ENCODE data around the gene KLF15.

Gene KLF15

GRCh38 chr3:126314790-126315658, 42.2 kb downstream of the KLF15 start:
- peaks cover 13% of the 10 kb centered on the region for H3K9me3 ChIP-seq (ENCODE audit: control insufficient read depth, low read length)
- no peak for DNase-seq (ENCODE audit: low read depth)
- H3K4me3 ChIP-seq (ENCODE audit: low read length) = no peak overlapping the region

GRCh38 chr3:126314305-126314789, 42.9 kb downstream of the KLF15 start:
- peaks cover 6% of the 10 kb centered on the region for H3K27me3 ChIP-seq (replicated peaks; ENCODE audit: control insufficient read depth, insufficient read depth, low read length)
- no peaks in the 10 kb centered on the region for H3K36me3 ChIP-seq (ENCODE audit: control insufficient read depth, insufficient read depth, low read length, severe bottlenecking)
- peaks cover 16% of the 10 kb centered on the region for H3K9me3 ChIP-seq (ENCODE audit: control insufficient read depth, low read length)
- H3K4me1 ChIP-seq (ENCODE audit: control insufficient read depth, insufficient read depth, low read length) = no peaks in the 10 kb centered on the region
- DNase-seq (ENCODE audit: low read depth) = no peak
- no peak overlapping the region for H3K9ac ChIP-seq (ENCODE audit: low read length)
- no peak overlapping the region for H3K4me3 ChIP-seq (ENCODE audit: low read length)

More at GRCh38 chr3:126314790-126315658, 42.2 kb downstream of the KLF15 start:
- Histone ChIP-seq H3K9ac (ENCODE audit: low read length) (no peak overlapping the region), H3K4me1 (ENCODE audit: control insufficient read depth, insufficient read depth, low read length) (no peaks in the 10 kb centered on the region), H3K36me3 (ENCODE audit: control insufficient read depth, insufficient read depth, low read length, severe bottlenecking) (no peaks in the 10 kb centered on the region), H3K27me3 (replicated peaks; ENCODE audit: control insufficient read depth, insufficient read depth, low read length) (peaks cover 6% of the 10 kb centered on the region)

GRCh38 chr3:126313580-126314304, 43.5 kb downstream of the KLF15 start:
- no peak overlapping the region for H3K9ac ChIP-seq (ENCODE audit: low read length)
- H3K27me3 ChIP-seq (replicated peaks; ENCODE audit: control insufficient read depth, insufficient read depth, low read length) = peaks cover 6% of the 10 kb centered on the region
- H3K9me3 ChIP-seq (ENCODE audit: control insufficient read depth, low read length) = peaks cover 16% of the 10 kb centered on the region
- no peaks in the 10 kb centered on the region for H3K36me3 ChIP-seq (ENCODE audit: control insufficient read depth, insufficient read depth, low read length, severe bottlenecking)
- no peak overlapping the region for H3K4me3 ChIP-seq (ENCODE audit: low read length)
- no peak for DNase-seq (ENCODE audit: low read depth)
- H3K4me1 ChIP-seq (ENCODE audit: control insufficient read depth, insufficient read depth, low read length) = no peaks in the 10 kb centered on the region

GRCh38 chr3:126313166-126313565, 44.0 kb downstream of the KLF15 start:
- no peaks in the 10 kb centered on the region for H3K4me1 ChIP-seq (ENCODE audit: control insufficient read depth, insufficient read depth, low read length)
- H3K9me3 ChIP-seq (ENCODE audit: control insufficient read depth, low read length) = peaks cover 16% of the 10 kb centered on the region
- H3K9ac ChIP-seq (ENCODE audit: low read length) = no peak overlapping the region
- DNase-seq (ENCODE audit: low read depth) = no peak
- no peak overlapping the region for H3K4me3 ChIP-seq (ENCODE audit: low read length)
- peaks cover 6% of the 10 kb centered on the region for H3K27me3 ChIP-seq (replicated peaks; ENCODE audit: control insufficient read depth, insufficient read depth, low read length)
- no peaks in the 10 kb centered on the region for H3K36me3 ChIP-seq (ENCODE audit: control insufficient read depth, insufficient read depth, low read length, severe bottlenecking)

- Histone ChIP-seq H3K4me1 (ENCODE audit: control insufficient read depth, insufficient read depth, low read length) (no peaks in the 10 kb centered on the region), H3K4me3 (ENCODE audit: low read length) (no peak overlapping the region), H3K36me3 (ENCODE audit: control insufficient read depth, insufficient read depth, low read length, severe bottlenecking) (no peaks in the 10 kb centered on the region), H3K9ac (ENCODE audit: low read length) (no peak overlapping the region), H3K27me3 (replicated peaks; ENCODE audit: control insufficient read depth, insufficient read depth, low read length) (peaks cover 6% of the 10 kb centered on the region), H3K9me3 (ENCODE audit: control insufficient read depth, low read length) (peaks cover 12% of the 10 kb centered on the region)
- DNase-seq (ENCODE audit: low read depth) = no peak
Measured at GRCh38 chr3:126312341-126312740, 44.9 kb downstream of the KLF15 start.

GRCh38 chr3:126311338-126311978, 45.8 kb downstream of the KLF15 start:
- Histone ChIP-seq H3K27me3 (replicated peaks; ENCODE audit: control insufficient read depth, insufficient read depth, low read length) (peaks cover under 1% of the 10 kb centered on the region), H3K9me3 (ENCODE audit: control insufficient read depth, low read length) (peaks cover 12% of the 10 kb centered on the region), H3K4me1 (ENCODE audit: control insufficient read depth, insufficient read depth, low read length) (no peaks in the 10 kb centered on the region), H3K4me3 (ENCODE audit: low read length) (no peak overlapping the region), H3K36me3 (ENCODE audit: control insufficient read depth, insufficient read depth, low read length, severe bottlenecking) (no peaks in the 10 kb centered on the region), H3K9ac (ENCODE audit: low read length) (no peak overlapping the region)
- no peak for DNase-seq (ENCODE audit: low read depth)

- H3K27me3 ChIP-seq (replicated peaks; ENCODE audit: control insufficient read depth, insufficient read depth, low read length) = no peaks in the 10 kb centered on the region
- H3K36me3 ChIP-seq (ENCODE audit: control insufficient read depth, insufficient read depth, low read length, severe bottlenecking) = no peaks in the 10 kb centered on the region
- H3K4me3 ChIP-seq (ENCODE audit: low read length) = no peak overlapping the region
- no peaks in the 10 kb centered on the region for H3K4me1 ChIP-seq (ENCODE audit: control insufficient read depth, insufficient read depth, low read length)
- no peak for DNase-seq (ENCODE audit: low read depth)
- H3K9ac ChIP-seq (ENCODE audit: low read length) = no peak overlapping the region
- peaks cover 12% of the 10 kb centered on the region for H3K9me3 ChIP-seq (ENCODE audit: control insufficient read depth, low read length)
Measured at GRCh38 chr3:126310816-126311215, 46.4 kb downstream of the KLF15 start.

- Histone ChIP-seq H3K36me3 (ENCODE audit: control insufficient read depth, insufficient read depth, low read length, severe bottlenecking) (no peaks in the 10 kb centered on the region), H3K9ac (ENCODE audit: low read length) (no peak overlapping the region), H3K4me1 (ENCODE audit: control insufficient read depth, insufficient read depth, low read length) (no peaks in the 10 kb centered on the region), H3K9me3 (ENCODE audit: control insufficient read depth, low read length) (peaks cover 12% of the 10 kb centered on the region), H3K4me3 (ENCODE audit: low read length) (no peak overlapping the region), H3K27me3 (replicated peaks; ENCODE audit: control insufficient read depth, insufficient read depth, low read length) (no peaks in the 10 kb centered on the region)
- no peak for DNase-seq (ENCODE audit: low read depth)
Measured at GRCh38 chr3:126309861-126310655, 47.1 kb downstream of the KLF15 start.

GRCh38 chr3:126309165-126309564, 48.0 kb downstream of the KLF15 start:
- no peak for DNase-seq (ENCODE audit: low read depth)
- H3K4me1 ChIP-seq (ENCODE audit: control insufficient read depth, insufficient read depth, low read length) = no peaks in the 10 kb centered on the region
- H3K27me3 ChIP-seq (replicated peaks; ENCODE audit: control insufficient read depth, insufficient read depth, low read length) = no peaks in the 10 kb centered on the region
- H3K9ac ChIP-seq (ENCODE audit: low read length) = no peak overlapping the region
- H3K9me3 ChIP-seq (ENCODE audit: control insufficient read depth, low read length) = peaks cover 20% of the 10 kb centered on the region
- no peak overlapping the region for H3K4me3 ChIP-seq (ENCODE audit: low read length)
- no peaks in the 10 kb centered on the region for H3K36me3 ChIP-seq (ENCODE audit: control insufficient read depth, insufficient read depth, low read length, severe bottlenecking)

GRCh38 chr3:126308394-126309125, 48.6 kb downstream of the KLF15 start:
- no peak for DNase-seq (ENCODE audit: low read depth)

More at GRCh38 chr3:126308394-126309125, 48.6 kb downstream of the KLF15 start:
- Histone ChIP-seq H3K27me3 (replicated peaks; ENCODE audit: control insufficient read depth, insufficient read depth, low read length) (no peaks in the 10 kb centered on the region), H3K9ac (ENCODE audit: low read length) (no peak overlapping the region), H3K4me1 (ENCODE audit: control insufficient read depth, insufficient read depth, low read length) (no peaks in the 10 kb centered on the region), H3K9me3 (ENCODE audit: control insufficient read depth, low read length) (peaks cover 26% of the 10 kb centered on the region), H3K4me3 (ENCODE audit: low read length) (no peak overlapping the region), H3K36me3 (ENCODE audit: control insufficient read depth, insufficient read depth, low read length, severe bottlenecking) (no peaks in the 10 kb centered on the region)
